ENCODE results near the gene CCDC124.

DNA sequence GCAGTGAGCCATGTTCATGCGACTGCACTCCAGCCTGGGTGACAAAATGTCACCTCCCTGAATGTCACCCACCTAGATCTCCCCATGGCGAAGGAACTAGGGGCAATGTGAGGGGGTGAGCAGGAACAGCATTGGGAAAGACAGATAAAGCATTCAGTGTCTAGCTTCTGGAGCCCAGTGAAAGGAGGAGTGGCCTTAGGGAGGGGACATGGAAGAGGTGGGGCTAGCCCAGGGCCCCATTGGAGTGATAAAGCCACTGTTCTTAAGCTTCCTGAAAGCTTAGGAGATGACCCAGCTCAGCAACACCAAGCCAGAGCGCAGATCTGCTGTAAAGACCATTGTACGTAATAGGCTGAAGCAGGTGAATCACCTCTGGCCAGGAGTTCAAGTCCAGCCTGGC lies 21.1 kb downstream of the CCDC124 start:
- TF ChIP-seq POLR2A (IDR thresholded peaks at IDR 0.05) (no peak), EP300 (IDR thresholded peaks at IDR 0.05) (no peak), POLR2AphosphoS5 (IDR thresholded peaks at IDR 0.05) (no peak)
- TF ChIP-seq, protein P1, sequence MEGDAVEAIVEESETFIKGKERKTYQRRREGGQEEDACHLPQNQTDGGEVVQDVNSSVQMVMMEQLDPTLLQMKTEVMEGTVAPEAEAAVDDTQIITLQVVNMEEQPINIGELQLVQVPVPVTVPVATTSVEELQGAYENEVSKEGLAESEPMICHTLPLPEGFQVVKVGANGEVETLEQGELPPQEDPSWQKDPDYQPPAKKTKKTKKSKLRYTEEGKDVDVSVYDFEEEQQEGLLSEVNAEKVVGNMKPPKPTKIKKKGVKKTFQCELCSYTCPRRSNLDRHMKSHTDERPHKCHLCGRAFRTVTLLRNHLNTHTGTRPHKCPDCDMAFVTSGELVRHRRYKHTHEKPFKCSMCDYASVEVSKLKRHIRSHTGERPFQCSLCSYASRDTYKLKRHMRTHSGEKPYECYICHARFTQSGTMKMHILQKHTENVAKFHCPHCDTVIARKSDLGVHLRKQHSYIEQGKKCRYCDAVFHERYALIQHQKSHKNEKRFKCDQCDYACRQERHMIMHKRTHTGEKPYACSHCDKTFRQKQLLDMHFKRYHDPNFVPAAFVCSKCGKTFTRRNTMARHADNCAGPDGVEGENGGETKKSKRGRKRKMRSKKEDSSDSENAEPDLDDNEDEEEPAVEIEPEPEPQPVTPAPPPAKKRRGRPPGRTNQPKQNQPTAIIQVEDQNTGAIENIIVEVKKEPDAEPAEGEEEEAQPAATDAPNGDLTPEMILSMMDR (IDR thresholded peaks at IDR 0.05) = no peak
